Stimulated activated CD4-positive, alpha-beta T cell treated with anti-CD3 and anti-CD28 coated beads, Interleukin-4, amount 100 ng/mL, for 24 hours (primary cell): ENCODE data around the gene ADGRG4.

Experiments
- DNase-seq: peaks from one replicate; pipeline ENCODE4 v3.0.0-alpha.2; 2020

The ADGRG4 gene

DNA sequence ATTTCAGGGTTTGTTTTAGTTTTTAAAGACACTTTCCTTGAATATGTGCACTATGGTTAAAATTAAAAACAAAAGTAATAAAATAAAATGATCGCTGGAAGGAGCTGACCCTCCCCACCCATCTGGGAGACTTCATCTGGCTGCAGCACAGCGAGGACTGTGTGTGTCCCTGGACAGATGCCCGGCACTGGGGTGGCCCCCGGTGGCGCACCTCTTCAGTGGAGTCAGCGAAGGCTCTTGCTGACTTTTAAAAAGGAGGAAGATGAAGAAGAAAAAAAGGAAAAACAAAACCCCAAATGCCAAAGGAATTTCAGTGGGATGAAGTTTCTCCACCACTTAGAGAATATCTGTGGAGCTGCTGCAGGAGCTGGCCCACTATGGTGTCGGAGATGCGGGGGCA, 5.4 kb upstream of the ADGRG4 start:
- DNase-seq: no peak

DNA sequence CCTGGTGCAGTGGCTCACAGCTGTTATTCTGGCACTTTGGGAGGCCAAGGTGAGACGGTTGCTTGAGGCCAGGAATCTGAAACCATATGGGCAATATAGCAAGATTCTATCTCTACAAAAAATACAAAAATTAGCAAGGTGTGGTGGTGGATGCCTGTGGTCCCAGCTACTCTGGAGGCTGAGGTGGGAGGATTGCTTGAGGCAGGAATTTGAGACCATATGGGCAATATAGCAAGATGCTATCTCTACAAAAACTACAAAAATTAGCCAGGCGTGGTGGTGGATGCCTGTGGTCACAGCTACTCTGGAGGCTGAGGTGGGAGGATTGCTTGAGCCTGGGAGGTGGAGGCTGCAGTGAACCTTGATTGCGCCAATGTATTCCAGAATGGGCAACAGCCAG, 2.3 kb downstream of the ADGRG4 start:
- DNase-seq: no peak

DNA sequence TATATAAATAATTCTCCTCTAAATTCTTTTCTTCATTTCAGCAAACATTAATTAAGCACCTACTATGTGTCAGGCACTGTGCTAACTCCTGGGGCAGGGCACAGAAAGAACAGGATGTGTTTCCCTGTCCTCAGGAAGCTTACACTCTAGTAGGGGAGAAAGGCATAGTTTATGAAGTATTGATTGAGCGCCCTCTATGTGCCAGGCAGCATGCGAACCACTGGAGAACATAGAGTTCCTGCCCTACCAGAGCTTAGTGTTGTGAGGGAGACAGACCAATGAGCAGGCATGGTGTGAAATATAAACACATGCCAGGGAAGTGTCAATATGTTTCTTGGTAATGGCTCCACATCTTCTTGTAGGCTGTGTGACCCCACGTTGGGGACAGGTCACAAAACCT, 3.7 kb downstream of the ADGRG4 start:
- DNase-seq: no peak

DNA sequence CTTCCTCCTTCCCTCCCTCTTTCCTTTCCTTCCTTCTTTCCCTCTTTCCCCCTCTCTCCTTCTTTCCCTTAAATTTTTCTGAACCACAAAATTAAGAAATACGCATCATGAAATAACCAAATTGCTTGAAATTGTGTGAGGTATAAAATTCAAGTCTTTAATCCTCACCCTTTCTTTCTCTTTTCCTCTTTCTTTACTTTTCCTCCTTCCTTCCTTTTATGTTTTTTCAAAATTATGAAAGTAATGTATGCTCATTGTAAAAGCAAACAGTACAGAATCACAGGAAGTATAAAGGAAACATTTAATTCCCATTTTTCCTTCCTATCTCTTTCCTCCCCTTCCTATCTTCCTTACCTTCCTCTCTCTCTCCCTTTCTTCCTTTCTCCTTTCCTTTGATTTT, 5.4 kb downstream of the ADGRG4 start:
- DNase-seq: no peak

DNA sequence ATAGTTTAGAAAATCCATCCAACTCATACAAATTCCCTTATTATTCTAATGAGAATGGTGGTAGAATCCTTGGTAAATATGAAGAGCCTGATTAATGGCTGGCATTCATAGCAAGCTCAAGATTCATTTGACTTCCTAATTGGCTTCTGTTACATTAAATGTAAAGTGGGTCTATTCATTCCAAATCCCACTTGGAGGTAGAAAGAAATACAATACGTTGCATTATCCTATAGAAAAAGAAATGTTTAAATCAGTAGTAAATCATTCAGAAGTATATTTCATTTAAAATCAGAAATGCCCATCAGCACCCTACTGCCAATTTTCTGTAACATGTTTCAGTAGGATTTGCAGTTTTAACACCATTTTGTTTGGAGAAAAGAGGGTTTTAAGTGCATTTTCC, 6.7 kb downstream of the ADGRG4 start:
- no peak for DNase-seq

DNA sequence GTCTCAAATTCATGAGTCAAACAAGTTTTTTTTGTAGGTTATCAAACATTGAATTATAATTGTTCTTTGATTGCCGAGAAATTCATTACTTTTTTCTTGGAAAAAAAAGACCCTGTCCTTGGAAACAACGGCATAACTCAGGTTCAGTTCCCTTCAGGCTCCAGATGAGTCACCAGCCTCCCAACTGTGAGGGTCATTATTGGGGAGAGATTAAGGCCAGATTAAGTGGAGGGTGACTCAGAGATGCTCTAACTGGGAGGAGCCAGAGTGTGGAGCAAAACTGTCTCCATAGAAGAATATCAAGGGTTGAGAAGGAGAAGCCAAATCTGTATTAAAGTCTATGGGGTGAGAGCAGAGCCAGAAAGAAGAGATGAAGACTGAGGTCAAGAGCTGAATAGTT, 9.6 kb downstream of the ADGRG4 start:
- DNase-seq: no peak

DNA sequence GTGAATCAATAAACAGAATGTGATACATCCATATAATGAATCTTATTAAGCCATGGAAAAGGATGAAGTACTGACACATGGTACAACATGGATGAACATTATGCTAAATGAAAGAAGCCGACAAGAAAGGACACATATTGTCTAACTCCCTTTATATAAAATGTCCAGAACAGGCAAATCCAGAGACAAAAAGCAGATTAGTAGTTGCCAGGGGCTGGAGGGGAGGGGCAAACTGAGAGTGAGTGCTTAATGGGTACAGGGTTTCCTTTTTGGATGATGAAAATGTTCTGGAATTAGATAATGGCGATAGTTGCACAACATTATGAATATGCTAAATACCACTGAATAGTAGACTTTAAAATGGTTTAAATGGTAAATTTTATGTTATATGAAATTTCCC, 17.4 kb downstream of the ADGRG4 start:
- no peak for DNase-seq

DNA sequence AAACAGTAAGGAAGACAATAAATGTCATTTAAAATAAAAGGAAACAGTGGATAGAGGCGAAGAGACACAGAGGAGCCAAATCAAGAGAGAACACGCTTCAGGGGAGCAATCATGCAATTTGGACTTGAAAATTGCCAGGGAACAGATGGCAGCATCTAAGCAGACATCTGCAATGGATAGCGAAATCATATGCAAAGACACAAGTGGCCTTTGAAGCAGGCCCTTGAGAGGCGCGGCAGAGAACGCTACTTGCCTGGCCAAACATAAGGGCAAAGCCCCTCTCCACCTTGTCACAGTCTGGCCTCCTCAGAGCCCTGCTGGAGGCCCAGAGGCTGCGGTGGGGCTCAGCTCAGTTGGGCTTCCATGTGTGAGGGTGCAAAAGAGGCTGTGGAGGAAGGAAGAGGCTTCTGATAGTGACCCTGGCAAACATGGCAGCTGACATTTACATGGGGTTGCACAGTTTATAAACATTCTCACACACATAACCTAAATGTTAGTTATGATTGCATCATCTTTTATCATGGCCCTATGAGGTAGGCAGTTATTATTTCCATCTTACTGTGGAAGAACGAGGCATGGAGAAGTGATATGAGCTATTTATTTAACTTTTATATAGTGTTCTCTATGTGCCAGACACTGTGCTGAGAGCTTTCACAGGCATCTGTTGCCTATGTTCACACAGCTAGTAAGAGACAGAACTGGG, 18.3 kb downstream of the ADGRG4 start:
- DNase-seq: no peak

DNA sequence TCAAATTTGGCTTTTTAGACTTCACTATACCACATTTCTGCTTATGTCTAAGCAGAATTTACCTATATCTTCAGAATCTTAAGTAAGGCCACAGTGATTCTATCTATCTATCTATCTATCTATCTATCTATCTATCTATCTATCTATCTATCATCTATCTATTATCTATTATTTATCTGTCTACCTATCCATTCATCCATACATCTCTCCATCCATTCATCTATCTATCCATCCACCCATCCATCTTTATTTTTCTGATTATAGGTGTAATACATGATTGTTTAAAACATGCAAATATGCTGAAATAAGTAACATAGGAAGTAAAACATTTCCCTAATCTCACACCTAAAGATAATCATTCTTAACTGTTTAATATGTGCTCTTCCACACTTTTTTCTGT, 18.8 kb downstream of the ADGRG4 start:
- DNase-seq: no peak

DNA sequence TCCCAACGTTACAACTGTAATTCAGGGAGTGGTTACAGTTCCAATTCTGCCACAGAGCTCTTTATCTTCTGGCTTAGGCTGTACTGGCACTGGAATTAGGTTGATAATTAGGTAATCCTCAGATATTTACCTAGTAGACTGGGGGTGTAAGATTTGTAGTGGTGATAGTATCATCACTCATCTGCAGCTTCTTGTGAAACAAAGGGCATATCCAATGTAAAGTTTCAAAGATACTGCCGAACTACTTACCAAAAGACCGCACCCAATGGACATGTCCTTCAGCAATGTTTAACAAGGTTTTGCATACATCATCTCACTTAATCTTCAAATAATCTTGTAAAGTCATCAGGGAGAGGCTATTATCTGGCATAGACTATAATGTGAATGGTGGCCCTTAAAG, 20.8 kb downstream of the ADGRG4 start:
- DNase-seq: no peak

DNA sequence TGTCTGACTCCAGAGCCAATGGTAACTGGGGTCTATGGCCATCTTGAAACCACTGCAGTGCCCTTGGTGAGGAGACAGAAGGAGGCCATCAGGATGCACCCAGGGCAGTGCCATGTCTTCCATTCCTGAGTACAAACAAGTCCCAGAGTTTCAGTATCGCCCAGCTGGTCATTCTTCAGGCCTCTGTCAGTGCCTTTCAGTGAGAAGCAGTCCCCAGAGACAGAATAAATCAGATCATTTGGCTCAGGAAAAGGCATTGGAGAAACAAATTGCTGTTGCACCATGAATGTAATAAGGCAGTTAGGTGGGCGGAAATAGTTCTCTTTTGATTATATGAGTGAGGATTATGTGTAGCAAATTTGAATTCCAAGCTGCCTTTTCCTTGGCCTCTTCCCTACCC, 21.3 kb downstream of the ADGRG4 start:
- no peak for DNase-seq

DNA sequence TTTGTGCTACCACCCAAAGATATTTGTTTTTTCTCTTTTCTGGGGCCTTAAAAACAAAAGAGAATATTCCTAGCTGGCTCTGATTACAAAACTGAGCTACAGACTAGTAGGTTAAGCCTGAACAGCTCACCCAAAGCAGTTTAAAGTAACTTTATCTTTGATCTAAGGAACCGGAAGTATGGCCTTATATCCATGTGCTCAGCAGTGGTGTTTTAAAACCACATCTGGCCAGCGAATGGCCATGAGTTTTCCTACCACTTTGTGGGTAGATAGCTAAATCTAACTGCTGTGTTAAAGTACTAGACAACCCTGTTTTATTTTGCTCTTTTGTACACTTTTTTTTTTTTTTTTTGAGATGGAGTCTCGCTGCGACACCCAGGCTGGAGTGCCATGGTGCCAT, 24.6 kb downstream of the ADGRG4 start:
- DNase-seq: no peak

DNA sequence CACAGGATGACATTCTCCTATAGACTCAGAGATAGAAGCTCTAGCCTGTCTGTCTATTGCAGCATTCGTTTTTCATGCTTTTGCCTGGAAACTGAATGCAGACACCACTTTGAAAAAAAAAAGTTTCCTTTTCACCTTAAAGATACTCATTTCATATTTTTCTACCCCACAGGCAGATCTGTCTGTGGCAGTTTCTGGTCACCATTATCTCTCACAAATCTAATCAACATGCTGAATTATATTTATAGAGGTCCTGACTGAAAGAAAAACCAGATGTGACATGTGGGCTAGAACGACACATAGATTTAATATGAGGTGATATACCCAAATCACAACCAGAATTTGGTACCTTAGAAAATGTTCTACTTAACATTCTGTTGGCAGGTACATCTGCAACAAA, 28.2 kb downstream of the ADGRG4 start:
- DNase-seq: no peak

DNA sequence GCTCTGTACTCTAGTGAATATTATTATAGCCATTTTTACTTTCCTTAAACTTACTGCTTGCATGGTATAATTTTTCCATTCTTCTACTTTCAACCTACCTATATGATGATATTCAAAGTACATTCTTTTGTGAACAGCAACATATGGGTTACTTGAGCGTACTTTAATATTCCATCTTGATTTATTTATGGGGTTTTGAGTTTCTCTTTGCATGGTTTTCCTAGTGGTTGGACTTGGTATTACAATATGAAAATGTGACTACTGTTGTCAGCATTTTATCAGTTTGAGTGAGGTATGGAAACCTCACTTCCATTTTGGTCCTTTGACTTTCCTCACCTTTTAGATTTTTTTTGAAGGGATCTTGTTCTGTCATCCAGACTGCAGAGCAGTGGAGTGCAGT, 35.9 kb downstream of the ADGRG4 start:
- no peak for DNase-seq

DNA sequence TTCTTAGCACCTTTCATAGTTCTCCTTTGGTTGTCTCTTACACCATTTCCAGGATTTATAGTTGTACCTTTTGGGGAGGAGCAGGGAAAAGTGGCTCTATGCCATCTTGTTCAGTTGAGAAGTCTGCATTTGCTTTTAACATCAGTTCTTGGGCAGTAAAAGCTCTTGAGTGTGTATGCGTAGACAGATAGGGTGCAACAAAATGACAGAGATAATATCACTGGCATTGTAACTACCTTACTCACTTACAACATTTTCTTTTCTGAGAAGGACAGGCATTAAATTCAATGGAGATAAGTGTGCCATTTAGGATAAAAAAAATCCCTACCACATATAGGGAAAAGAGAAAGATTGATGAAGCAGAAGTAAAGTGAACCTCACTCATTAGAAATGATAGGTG, 38.9 kb downstream of the ADGRG4 start:
- no peak for DNase-seq

DNA sequence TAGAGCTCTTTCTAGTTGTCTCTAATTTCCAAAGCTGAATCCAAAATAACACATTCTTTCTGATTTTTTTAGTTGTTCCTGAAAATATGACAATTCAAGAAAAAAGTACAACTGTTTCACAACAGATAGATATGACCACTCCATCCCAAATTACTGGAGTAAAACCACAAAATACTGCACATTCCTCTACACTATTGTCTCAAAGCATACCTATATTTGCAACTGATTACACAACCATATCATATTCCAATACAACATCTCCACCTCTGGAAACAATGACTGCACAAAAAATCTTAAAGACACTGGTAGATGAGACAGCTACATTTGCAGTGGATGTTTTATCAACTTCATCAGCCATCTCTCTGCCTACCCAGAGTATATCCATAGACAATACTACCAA, 43.6 kb downstream of the ADGRG4 start:
- no peak for DNase-seq

DNA sequence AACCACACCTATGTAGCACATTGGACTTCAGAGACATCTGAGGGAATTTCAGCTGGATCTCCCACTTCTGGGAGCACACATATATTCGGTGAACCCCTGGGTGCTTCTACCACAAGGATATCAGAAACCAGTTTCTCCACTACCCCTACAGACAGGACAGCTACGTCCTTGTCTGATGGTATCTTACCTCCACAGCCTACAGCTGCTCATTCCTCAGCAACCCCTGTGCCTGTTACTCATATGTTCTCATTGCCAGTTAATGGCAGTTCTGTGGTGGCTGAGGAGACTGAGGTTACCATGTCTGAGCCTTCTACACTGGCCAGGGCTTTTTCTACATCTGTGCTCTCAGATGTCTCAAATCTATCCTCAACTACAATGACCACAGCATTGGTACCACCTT, 45.7 kb downstream of the ADGRG4 start:
- no peak for DNase-seq

DNA sequence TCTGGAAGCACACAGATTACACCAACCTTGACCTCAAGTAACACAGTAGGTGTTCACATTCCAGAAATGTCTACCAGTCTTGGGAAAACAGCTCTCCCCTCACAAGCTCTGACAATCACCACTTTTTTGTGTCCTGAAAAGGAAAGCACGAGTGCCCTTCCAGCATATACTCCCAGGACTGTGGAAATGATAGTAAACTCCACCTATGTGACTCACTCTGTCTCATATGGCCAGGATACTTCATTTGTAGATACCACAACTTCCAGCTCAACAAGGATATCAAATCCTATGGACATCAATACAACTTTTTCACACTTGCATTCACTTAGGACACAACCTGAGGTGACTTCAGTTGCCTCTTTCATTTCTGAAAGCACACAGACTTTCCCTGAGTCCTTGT, 46.9 kb downstream of the ADGRG4 start:
- no peak for DNase-seq

DNA sequence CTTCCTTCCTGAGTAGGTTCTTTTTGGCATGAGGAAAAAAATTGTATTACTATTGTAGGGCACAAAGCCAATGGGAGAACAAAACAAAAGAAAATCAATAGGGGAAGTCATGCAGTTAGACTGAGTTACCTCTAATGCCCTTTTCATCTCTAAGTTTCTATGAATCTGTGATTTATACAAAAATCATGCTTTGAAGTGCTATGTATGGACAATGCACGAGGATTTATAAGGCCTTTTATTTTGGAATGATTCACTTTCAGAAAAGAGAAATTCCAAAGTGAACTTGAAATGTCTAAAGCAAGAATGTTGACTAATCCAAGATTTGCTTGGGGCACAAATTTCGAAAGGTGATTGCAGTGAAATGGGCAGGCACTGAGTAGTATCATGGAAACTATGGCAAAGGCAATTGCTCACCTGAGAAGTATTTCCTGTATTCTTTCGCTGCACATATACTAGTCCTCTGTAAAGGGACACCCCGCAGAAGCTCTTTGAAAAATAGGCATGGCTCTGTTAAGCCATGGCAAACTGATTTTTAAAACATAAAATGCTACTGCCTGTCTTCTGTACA, 52.8 kb downstream of the ADGRG4 start:
- DNase-seq: no peak

DNA sequence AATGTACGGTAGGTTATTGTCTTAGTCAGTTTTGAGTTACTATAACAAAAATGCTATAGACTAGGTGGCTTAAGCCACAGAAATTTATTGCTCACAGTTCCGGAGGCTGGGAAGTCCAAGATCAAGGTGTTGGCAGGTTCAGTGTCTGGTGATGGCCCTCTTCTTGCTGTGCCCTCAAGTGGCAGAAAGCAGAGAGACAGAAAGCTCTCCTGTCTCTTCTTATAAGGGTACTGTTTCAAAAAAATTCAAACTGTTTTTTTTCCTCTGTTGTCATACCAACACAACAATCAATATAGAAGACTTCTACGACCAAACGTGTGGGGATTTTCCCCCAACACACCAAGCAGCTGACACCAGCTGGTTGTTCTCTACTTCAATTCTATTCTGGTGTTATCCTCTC, 53.4 kb downstream of the ADGRG4 start:
- DNase-seq: no peak

DNA sequence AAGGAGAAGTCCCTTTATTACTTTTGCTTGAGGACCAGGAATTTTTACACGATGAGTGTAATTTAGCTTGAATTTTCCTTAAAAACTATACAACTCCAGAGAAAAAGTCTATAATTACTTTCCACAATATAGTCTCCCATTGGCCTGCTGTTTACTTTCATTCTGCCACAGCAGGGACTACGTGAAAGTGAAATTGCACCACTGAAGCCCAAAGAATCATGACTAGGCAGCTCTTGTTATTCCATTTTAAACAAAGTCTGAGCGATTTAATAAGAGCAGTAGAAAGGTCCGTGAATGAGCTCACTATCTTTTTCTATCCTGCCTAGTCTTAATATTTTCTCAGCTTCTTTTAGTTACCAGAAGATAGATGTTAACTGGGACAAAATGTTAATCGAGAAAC, 68.6 kb downstream of the ADGRG4 start:
- no peak for DNase-seq

DNA sequence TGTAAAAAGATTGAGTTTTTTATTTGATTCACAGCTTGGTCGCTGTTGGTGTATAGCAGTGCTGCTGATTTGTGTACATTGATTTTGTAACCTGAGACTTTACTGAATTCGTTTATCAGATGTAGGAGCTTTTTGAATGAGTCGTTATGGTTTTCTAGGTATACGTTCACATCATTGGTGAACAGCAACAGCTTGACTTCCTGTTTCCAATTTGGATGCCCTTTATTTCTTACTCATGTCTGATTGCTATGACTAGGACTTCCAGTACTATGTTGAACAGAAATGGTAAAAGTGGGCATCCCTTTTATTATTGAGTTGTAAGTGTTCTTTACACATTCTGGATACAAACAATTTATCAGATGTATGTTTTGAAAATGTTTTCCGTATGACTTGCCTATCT, 76.0 kb downstream of the ADGRG4 start:
- no peak for DNase-seq

DNA sequence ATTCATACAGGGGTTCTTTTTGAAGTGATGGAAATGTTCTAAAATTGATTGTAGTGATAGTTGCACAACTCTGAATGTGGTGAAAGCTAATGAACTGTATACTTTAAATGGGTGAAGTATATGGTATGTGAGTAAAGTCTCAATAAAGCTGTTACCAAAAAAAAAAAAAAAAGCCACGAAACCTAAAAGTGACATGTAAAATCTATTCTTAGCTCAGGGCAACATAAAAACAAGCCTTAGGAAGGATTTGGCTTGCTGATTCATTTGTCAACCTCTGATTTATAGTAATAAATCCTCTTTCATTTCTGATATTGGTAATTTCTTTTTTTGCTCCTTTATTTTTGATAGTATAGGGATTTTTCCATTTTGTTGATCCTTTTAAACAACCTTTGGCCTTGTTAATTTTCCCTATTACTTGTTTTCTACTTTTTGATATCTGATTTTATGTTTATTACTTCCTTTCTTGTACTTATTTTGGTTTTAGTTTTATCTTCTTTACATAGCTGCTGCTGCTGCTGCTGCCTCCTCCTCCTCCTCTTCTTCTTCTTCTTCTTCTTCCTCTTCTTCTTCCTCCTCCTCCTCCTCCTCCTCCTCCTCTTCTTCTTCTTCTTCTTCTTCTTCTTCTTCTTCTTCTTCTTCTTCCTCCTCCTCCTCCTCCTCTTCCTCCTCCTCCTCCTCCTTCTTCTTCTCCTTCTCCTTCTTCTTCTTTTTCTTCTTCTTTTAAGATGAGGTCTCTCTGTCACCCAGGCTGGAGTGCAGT, 79.4 kb downstream of the ADGRG4 start:
- DNase-seq: no peak

DNA sequence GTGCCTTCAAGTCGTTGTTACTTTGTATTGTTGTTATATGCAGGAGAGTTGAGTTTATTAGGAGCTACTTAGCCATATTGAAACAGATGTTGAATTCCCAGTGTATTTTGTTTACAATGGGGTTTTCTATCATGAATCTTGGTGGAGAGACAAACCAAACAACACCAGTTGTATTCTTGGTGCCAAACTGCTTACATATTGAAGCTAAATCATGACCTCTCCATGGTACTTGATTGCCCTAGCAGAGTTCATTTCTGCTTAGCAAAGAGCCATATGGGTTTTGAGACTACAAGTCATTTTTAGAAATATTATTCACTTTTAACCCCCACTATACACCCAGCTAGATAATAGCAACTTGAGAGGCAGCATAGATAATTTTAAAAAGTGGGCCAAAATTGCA, 85.4 kb downstream of the ADGRG4 start:
- DNase-seq: no peak

DNA sequence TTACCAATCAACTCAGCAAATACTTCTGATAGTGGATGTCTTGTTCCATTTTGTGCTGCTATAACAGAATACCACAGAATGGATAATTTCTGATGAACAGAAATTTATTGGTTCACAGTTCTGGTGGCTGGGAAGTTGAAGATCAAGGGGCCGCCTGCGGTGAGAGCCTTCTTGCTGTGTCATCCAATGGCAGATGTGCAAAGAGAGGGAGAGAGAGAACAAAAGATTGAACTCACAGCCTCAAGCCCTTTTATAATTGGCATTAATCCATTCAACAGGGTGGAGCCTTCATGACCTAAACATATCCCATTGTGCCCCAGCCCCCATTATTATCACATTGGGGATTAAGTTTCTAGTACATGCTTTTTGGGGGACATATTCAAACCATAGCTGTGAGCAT, 86.1 kb downstream of the ADGRG4 start:
- DNase-seq: no peak
